Esophagus squamous epithelium (tissue), 4 donors: ENCODE data around the gene ISYNA1.

Experiments
- CTCF ChIP-seq, 6 experiments: fragments of 450-650 bp in 4 of 6; fragments of 200-600 bp in 2 of 6; sonication (generic) in 2 of 6; IDR thresholded peaks; one replicate each; pipeline ENCODE4 v1.5.1; 2016 to 2019; ENCODE audit warnings: antibody characterized with exemption in 6 of 6, mild to moderate bottlenecking in 4 of 6, moderate library complexity in 4 of 6
- POLR2A ChIP-seq, 4 donors: fragments of 450-650 bp; IDR thresholded peaks; one replicate each; pipeline ENCODE4 v1.6.1; 2017; ENCODE audit warnings: antibody characterized with exemption in 4 of 4, mild to moderate bottlenecking in 4 of 4, moderate library complexity in 3 of 4

- no peak for TF ChIP-seq CTCF (IDR thresholded peaks at IDR 0.05)
- no peak for TF ChIP-seq POLR2A (IDR thresholded peaks at IDR 0.05)
Observed at GRCh38 chr19:18424122-18424889, 13.6 kb downstream of the ISYNA1 start.
